HG03039 (cell line): ENCODE measurements around the gene SLIT3.
"Not testable (repeated sequence)": the region's sequence is repeated elsewhere in the genome, so short reads cannot be mapped to it uniquely, and the experiment has no call there.

Experiments used
- ATAC-seq: cut with Tn5 transposase; IDR thresholded peaks from one replicate; pipeline ENCODE4 v1.9.1; 2021; ENCODE audit warnings: mild to moderate bottlenecking, moderate library complexity; ENCODE audit not compliant: unreplicated experiment

SLIT3 gene

GRCh38 chr5:168637281-168637680 lies 663.7 kb downstream of the SLIT3 start:
- no peak for ATAC-seq

GRCh38 chr5:168630958-168631357 lies 670.0 kb downstream of the SLIT3 start:
- not testable (repeated sequence) for ATAC-seq

GRCh38 chr5:168624850-168625364 lies 676.0 kb downstream of the SLIT3 start:
- no peak for ATAC-seq

- no peak for ATAC-seq
These were observed 680.1 kb downstream of the SLIT3 start for GRCh38 chr5:168620807-168621206.

GRCh38 chr5:168614661-168615060 lies 686.3 kb downstream of the SLIT3 start:
- ATAC-seq: no peak

GRCh38 chr5:168613996-168614395 lies 686.9 kb downstream of the SLIT3 start:
- ATAC-seq: no peak

- no peak for ATAC-seq
These were observed 687.5 kb downstream of the SLIT3 start for GRCh38 chr5:168613396-168613795.

- no peak for ATAC-seq
These were observed 687.9 kb downstream of the SLIT3 start for GRCh38 chr5:168612996-168613395.

GRCh38 chr5:168612123-168612522 lies 688.8 kb downstream of the SLIT3 start:
- ATAC-seq: no peak
